ENCODE data around the gene ERICH3. TPM values are rescaled to one million over a fixed set of nuclear protein-coding genes. Genes with fewer than 3 reads are reported as not detected.

ERICH3 gene
- total and polyA plus RNA-seq, 9 donors, result 0.05 to 10.9 (median 0.48) TPM

DNA sequence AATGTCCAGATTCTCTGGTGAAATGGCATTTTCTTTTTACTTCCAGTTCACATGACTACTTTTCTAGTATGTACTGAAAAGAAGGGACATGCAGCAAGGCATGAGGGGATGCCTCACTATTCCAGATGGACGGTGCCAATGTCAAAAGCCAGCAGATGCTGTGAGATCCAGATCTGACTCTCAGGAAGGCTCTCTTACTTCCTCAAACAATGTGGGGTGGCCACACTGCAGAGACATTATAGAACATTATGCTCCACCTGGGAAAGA is 41.6 kb upstream of the ERICH3 start:
- Histone ChIP-seq H3K27me3 (no peaks in the 10 kb centered on the region), H3K27ac (no peak overlapping the region), H3K4me3 (no peak overlapping the region), H3K9me3 (no peaks in the 10 kb centered on the region), H3K36me3 (no peaks in the 10 kb centered on the region), H3K4me1 (ENCODE audit: insufficient read depth) (no peaks in the 10 kb centered on the region)
- intact Hi-C loops (cut with DNase I), result no loop called here
- DNase-seq, result no peak
- WGBS, 3 donors, result 84 to 93% (median 88%) methylated on average over 1 of the region's 1 CpG
- TF ChIP-seq, protein P1, sequence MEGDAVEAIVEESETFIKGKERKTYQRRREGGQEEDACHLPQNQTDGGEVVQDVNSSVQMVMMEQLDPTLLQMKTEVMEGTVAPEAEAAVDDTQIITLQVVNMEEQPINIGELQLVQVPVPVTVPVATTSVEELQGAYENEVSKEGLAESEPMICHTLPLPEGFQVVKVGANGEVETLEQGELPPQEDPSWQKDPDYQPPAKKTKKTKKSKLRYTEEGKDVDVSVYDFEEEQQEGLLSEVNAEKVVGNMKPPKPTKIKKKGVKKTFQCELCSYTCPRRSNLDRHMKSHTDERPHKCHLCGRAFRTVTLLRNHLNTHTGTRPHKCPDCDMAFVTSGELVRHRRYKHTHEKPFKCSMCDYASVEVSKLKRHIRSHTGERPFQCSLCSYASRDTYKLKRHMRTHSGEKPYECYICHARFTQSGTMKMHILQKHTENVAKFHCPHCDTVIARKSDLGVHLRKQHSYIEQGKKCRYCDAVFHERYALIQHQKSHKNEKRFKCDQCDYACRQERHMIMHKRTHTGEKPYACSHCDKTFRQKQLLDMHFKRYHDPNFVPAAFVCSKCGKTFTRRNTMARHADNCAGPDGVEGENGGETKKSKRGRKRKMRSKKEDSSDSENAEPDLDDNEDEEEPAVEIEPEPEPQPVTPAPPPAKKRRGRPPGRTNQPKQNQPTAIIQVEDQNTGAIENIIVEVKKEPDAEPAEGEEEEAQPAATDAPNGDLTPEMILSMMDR (IDR thresholded peaks at IDR 0.05), result no peak
- no peak for TF ChIP-seq POLR2A (IDR thresholded peaks at IDR 0.05)
- no peak for TF ChIP-seq EP300 (IDR thresholded peaks at IDR 0.05)

DNA sequence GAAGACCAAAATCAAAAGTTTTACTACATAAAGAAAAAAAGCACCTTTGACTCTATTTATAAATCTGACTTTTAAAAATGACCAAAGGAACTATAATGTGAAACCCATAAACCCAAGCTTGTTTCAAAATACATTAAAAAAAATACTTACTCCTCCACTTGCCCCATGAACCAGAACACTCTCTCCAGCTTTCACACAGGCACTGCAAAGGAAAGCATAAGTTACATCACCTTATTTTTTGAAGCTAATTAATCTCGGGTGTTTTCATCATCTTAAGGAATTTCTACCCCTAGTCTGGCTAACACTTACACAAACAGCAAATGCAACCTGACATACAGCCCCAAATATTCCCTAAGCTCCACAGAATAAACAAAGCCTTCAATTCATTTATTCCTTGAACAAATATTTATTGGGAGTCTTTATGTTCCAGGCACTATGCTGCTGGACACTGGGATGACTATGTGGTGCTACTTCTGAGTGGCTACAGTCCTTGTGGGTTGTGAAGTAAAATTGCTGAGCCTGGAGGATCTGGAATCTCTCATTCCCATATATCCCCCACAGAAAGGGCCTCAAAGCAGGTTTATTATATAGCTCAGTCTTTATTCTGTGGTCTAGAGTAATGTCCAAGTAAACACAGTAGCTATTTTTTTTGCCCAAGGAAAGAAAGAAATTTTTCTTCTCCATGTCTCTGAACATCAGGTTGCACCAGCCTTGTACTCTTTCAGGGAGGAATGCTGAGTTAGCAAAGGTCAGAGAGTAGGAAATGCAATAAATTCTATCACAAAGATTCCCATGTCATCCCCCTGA is 41.0 kb upstream of the ERICH3 start:
- Histone ChIP-seq H3K27me3 (no peaks in the 10 kb centered on the region), H3K27ac (no peak overlapping the region), H3K4me3 (no peak overlapping the region), H3K9me3 (no peaks in the 10 kb centered on the region), H3K4me1 (ENCODE audit: insufficient read depth) (no peaks in the 10 kb centered on the region), H3K36me3 (no peaks in the 10 kb centered on the region)
- DNase-seq, result no peak
- TF ChIP-seq EP300 (IDR thresholded peaks at IDR 0.05) (no peak), POLR2A (IDR thresholded peaks at IDR 0.05) (no peak)
- TF ChIP-seq, protein P1 (IDR thresholded peaks at IDR 0.05), result no peak
- WGBS, 3 donors, result 32 to 44% (median 43%) methylated on average over 1 of the region's 1 CpG
- intact Hi-C loops (cut with DNase I), result no loop called here

DNA sequence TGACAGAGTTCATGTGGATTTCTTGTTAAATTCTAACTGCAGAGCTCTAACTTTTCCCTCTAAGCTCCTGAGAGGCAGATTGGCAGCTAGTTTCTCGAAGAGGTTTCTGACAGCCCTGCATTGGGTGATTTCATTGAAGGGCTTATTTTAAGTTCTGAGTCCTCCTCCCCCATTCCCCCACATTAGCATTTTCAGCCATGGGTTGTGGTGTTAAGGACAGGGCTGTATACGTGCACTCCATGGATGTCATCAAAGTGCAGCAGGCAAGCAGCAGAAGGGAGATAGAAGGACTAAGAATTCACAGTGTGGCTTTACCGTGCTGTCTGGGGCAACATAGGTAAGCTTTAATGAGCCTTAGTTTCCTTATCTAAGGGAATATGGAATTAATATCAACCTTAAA is 40.3 kb upstream of the ERICH3 start:
- Histone ChIP-seq H3K36me3 (no peaks in the 10 kb centered on the region), H3K4me3 (no peak overlapping the region), H3K9me3 (no peaks in the 10 kb centered on the region), H3K27me3 (no peaks in the 10 kb centered on the region), H3K27ac (no peak overlapping the region), H3K4me1 (ENCODE audit: insufficient read depth) (no peaks in the 10 kb centered on the region)
- DNase-seq, result no peak
- TF ChIP-seq, protein P1 (IDR thresholded peaks at IDR 0.05), result no peak
- TF ChIP-seq EP300 (IDR thresholded peaks at IDR 0.05) (no peak), POLR2A (IDR thresholded peaks at IDR 0.05) (no peak)
- intact Hi-C loops (cut with DNase I), result no loop called here
- 69 to 79% (median 79%) methylated on average over 3 of the region's 3 CpGs for WGBS, 3 donors

DNA sequence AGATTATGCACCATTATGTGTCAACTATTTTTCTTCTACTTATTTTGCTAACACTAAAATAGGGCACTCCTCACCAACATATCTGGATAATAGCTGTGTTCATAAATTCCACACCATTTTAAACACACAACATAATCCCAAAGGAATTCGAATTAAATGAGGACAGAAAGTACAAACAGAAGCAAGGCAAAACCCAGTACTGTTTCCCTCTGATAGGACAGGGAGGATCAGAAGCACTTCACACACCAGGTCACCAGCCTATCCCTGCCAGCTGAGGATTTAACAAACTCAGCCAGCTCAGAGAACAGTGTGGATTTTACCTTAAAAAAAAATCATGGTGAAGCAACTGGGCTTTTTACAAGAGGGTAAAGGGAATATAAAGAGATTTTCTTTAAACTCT is 39.3 kb upstream of the ERICH3 start:
- no peaks in the 10 kb centered on the region for H3K27me3 ChIP-seq
- no peaks in the 10 kb centered on the region for H3K9me3 ChIP-seq
- TF ChIP-seq EP300 (IDR thresholded peaks at IDR 0.05), result no peak
- DNase-seq, result no peak
- intact Hi-C loops (cut with DNase I), result no loop called here
- H3K4me3 ChIP-seq, result no peak overlapping the region
- WGBS, 3 donors, result 6 to 16% (median 10%) methylated on average over 1 of the region's 1 CpG
- no peaks in the 10 kb centered on the region for H3K4me1 ChIP-seq (ENCODE audit: insufficient read depth)
- H3K36me3 ChIP-seq, result no peaks in the 10 kb centered on the region
- no peak overlapping the region for H3K27ac ChIP-seq

DNA sequence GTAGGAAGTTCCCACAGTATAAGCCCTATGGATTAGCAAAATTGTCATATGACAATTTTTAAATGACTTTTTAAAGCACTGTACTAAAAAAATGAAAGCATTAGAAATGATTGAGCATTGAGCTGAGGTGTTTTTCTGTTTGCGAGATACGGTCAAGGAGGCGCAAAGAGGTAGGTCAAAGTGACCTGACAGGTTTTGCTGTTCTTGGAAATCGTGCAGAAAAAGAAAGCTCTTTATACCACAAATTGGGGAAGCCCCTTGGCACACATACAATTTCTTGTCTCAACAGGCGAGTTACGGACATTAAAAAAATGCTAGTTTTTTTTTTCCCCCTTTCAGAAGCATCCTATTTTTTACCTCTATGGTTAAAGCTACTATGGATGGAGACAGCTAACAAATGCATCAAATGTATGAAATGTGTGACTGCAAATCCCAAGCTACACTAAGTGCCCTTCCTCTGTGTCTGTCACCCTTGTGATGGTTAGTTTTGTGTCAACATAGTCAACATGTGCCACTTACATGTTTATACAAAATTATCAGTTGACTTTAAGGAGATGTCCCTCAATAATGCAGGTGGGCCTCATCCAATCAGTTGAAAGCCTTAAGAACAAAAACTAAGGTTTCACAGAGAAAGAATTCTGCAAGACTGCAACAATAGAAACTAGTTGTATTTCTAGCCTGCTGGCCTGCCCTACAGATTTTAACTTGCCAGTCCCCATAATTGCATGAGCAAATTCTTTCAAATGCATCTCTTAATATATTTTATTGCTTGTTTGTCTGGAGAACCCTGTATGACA is 30.0 kb upstream of the ERICH3 start:
- 72 to 78% (median 74%) methylated on average over 6 of the region's 6 CpGs for WGBS, 3 donors
- H3K27ac ChIP-seq, result no peak overlapping the region
- no peaks in the 10 kb centered on the region for H3K27me3 ChIP-seq
- no peaks in the 10 kb centered on the region for H3K4me1 ChIP-seq (ENCODE audit: insufficient read depth)
- H3K9me3 ChIP-seq, result no peaks in the 10 kb centered on the region
- H3K4me3 ChIP-seq, result no peak overlapping the region
- intact Hi-C loops (cut with DNase I), result loop anchor here in 1 of 4 donors (10.0 kb wide), 1 partner anchor 1959 kb away; no protein-coding TSS in a partner anchor
- DNase-seq, result no peak
- TF ChIP-seq EP300 (IDR thresholded peaks at IDR 0.05) (no peak), POLR2A (IDR thresholded peaks at IDR 0.05) (no peak)
- TF ChIP-seq, protein P1 (IDR thresholded peaks at IDR 0.05), result no peak
- no peaks in the 10 kb centered on the region for H3K36me3 ChIP-seq

All from ovary (tissue), 9 donors.